IMR-90 (cell line): ENCODE results near the gene HEXD. TPM values are rescaled to one million over a fixed set of nuclear protein-coding genes. Genes with fewer than 3 reads are reported as not detected.

ENCODE experiments used
- ATAC-seq: fragments of 200-7000 bp; cut with Tn5 transposase; 2 replicates; pipeline ENCODE4 v1.9.1; 2020; ENCODE audit warnings: low read depth, mild to moderate bottlenecking, moderate library complexity
- BruUV-seq: library from RNA; stranded (reverse); fragments of 400-500 nt; replicated peaks from 2 replicates; lab custom pipeline; 2021; lab: Mats Ljungman, UMichigan
- CTCF ChIA-PET: fragments of 300-600 bp; formaldehyde crosslinking; extraction: SDS; loops from one replicate; lab custom pipeline; 2021; ENCODE audit warnings: antibody characterized with exemption; lab: Yijun Ruan, JAX
- POLR2A ChIA-PET: fragments of 300-600 bp; sonication (Branson Sonifier 250); formaldehyde crosslinking; loops from one replicate; lab custom pipeline; 2022; ENCODE audit warnings: antibody characterized with exemption; ENCODE audit not compliant: unreplicated experiment; lab: Charles Lee
- DNase-seq: peaks from one replicate; pipeline ENCODE4 v3.0.0; 2013
- H2AFZ ChIP-seq: replicated peaks from 2 replicates; pipeline ENCODE3; 2013; ENCODE audit warnings: low read length, mild to moderate bottlenecking; ENCODE audit not compliant: poor library complexity
- H2AK5ac ChIP-seq: 2 replicates; pipeline ENCODE4 v1.6.1; 2013; ENCODE audit warnings: low read depth, low read length, inconsistent platforms
- H2AK9ac ChIP-seq: replicated peaks from 2 replicates; pipeline ENCODE3; 2013; ENCODE audit warnings: mild to moderate bottlenecking, low read depth, low read length, moderate library complexity; ENCODE audit not compliant: poor library complexity
- H2BK120ac ChIP-seq: 2 replicates; pipeline ENCODE4 v1.6.1; 2013; ENCODE audit warnings: low read depth, low read length, inconsistent platforms
- H2BK15ac ChIP-seq: 3 replicates; pipeline ENCODE4 v1.6.1; 2013; ENCODE audit warnings: low read depth, low read length, inconsistent platforms
- H2BK20ac ChIP-seq: 2 replicates; pipeline ENCODE4 v1.6.1; 2013; ENCODE audit warnings: low read depth, mild to moderate bottlenecking, inconsistent platforms, low read length, moderate library complexity
- H2BK5ac ChIP-seq: 2 replicates; pipeline ENCODE4 v1.6.1; 2013; ENCODE audit warnings: mild to moderate bottlenecking, low read depth, low read length, inconsistent platforms; ENCODE audit not compliant: poor library complexity, severe bottlenecking
- H3K14ac ChIP-seq: replicated peaks from 2 replicates; pipeline ENCODE4 v1.6.1; 2013; ENCODE audit warnings: low read depth, low read length, inconsistent platforms
- H3K18ac ChIP-seq: 2 replicates; pipeline ENCODE4 v1.6.1; 2013; ENCODE audit warnings: low read depth, low read length, control low read depth
- H3K23ac ChIP-seq: 2 replicates; pipeline ENCODE4 v1.6.1; 2013; ENCODE audit warnings: low read depth, low read length, inconsistent platforms
- H3K27ac ChIP-seq: 2 replicates; pipeline ENCODE4 v1.5.1; 2013; ENCODE audit warnings: mild to moderate bottlenecking, control low read depth, low read length; ENCODE audit not compliant: insufficient read depth
- H3K27me3 ChIP-seq: 2 replicates; pipeline ENCODE4 v1.6.1; 2013; ENCODE audit warnings: low read length; ENCODE audit not compliant: control insufficient read depth, insufficient read depth
- H3K36me3 ChIP-seq: 2 replicates; pipeline ENCODE4 v1.6.1; 2013; ENCODE audit warnings: low read length, mixed read lengths; ENCODE audit not compliant: control insufficient read depth, insufficient read depth
- H3K4ac ChIP-seq: 2 replicates; pipeline ENCODE4 v1.6.1; 2013; ENCODE audit warnings: low read depth, low read length, inconsistent platforms
- H3K4me1 ChIP-seq: 2 replicates; pipeline ENCODE4 v1.6.1; 2013; ENCODE audit warnings: low read length, mixed read lengths; ENCODE audit not compliant: control insufficient read depth, insufficient read depth
- H3K4me2 ChIP-seq: 2 replicates; pipeline ENCODE4 v1.6.1; 2013; ENCODE audit warnings: low read depth, mild to moderate bottlenecking, control low read depth, low read length, moderate library complexity
- H3K4me3 ChIP-seq: 2 replicates; pipeline ENCODE4 v1.5.1; 2013; ENCODE audit warnings: low read depth, mild to moderate bottlenecking, control low read depth, low read length, moderate library complexity; ENCODE audit not compliant: insufficient read depth
- H3K56ac ChIP-seq: 2 replicates; pipeline ENCODE4 v1.6.1; 2013; ENCODE audit warnings: low read length, inconsistent platforms; ENCODE audit not compliant: insufficient read depth; ENCODE audit errors: extremely low read depth
- H3K79me1 ChIP-seq, 2 experiments: 2 replicates each; pipeline ENCODE4 v1.6.1; 2013; ENCODE audit warnings: low read length in 2 of 2, inconsistent platforms in 1 of 2, low read depth in 1 of 2
- H3K9ac ChIP-seq: 2 replicates; pipeline ENCODE4 v1.6.1; 2013; ENCODE audit warnings: low read depth, low read length, control low read depth
- H3K9me1 ChIP-seq: 2 replicates; pipeline ENCODE4 v1.6.1; 2013; ENCODE audit warnings: low read length, inconsistent platforms; ENCODE audit not compliant: insufficient read depth
- H3K9me3 ChIP-seq: 2 replicates; pipeline ENCODE4 v1.6.1; 2013; ENCODE audit warnings: low read length; ENCODE audit not compliant: control insufficient read depth, insufficient read depth
- H4K20me1 ChIP-seq: 2 replicates; pipeline ENCODE4 v1.6.1; 2013; ENCODE audit warnings: low read length, inconsistent platforms; ENCODE audit not compliant: insufficient read depth
- H4K5ac ChIP-seq: 2 replicates; pipeline ENCODE4 v1.6.1; 2013; ENCODE audit warnings: mild to moderate bottlenecking, low read depth, low read length, control low read depth
- H4K8ac ChIP-seq, 2 experiments: 2 replicates each; pipeline ENCODE4 v1.6.1; 2013; ENCODE audit warnings: low read depth in 2 of 2, low read length in 2 of 2, control low read depth in 1 of 2, inconsistent platforms in 1 of 2
- H4K91ac ChIP-seq: 2 replicates; pipeline ENCODE4 v1.6.1; 2013; ENCODE audit warnings: low read depth, low read length, inconsistent platforms; ENCODE audit not compliant: insufficient read depth
- MXI1 ChIP-seq: IDR thresholded peaks from 2 replicates; pipeline ENCODE4 v1.6.1; 2012; ENCODE audit warnings: low read depth, mild to moderate bottlenecking, low read length, moderate library complexity, borderline replicate concordance
- RFX5 ChIP-seq: IDR thresholded peaks from 2 replicates; pipeline ENCODE4 v1.8.0; 2012; ENCODE audit warnings: low read depth, mild to moderate bottlenecking, low read length, moderate library complexity
- WGBS, 2 experiments: methylation state at CpG; one replicate each; pipeline versions ENCODE4 v1.1.5 to v1.1.7; 2013; ENCODE audit warnings: missing lambda C conversion rate in 2 of 2; ENCODE audit not compliant: insufficient read length in 1 of 2; ENCODE audit errors: extremely low coverage in 2 of 2; 5-methylcytosine and 5-hydroxymethylcytosine counted together
- dilution Hi-C: fragments of 300-500 bp; cut with HindIII; formaldehyde crosslinking; loops from one replicate; pipeline ENCODE4 v1.14.3; 2018; ENCODE audit warnings: low sequenced_read_pairs; ENCODE audit not compliant: unreplicated experiment
- in situ Hi-C: fragments of 300-500 bp; cut with MboI; formaldehyde crosslinking; loops from 3 replicates; pipeline ENCODE4 v1.14.3; 2019; ENCODE audit warnings: low sequenced_read_pairs, inconsistent platforms, mixed read lengths
- intact Hi-C: fragments of 100-400 bp; cut with micrococcal nuclease; formaldehyde crosslinking; loops from 2 replicates; pipeline ENCODE4 v1.10.0; 2022
- polyA plus RNA-seq, 3 experiments: library from polyadenylated mRNA; depleted of rRNA; stranded (reverse); fragments of >200 nt; gene quantifications; 2 replicates each; pipeline ENCODE4 v1.2.3, GENCODE V29; 2012; ENCODE audit warnings: low replicate concordance in 1 of 3
- total RNA-seq: library from RNA; depleted of rRNA; stranded (reverse); fragments of >200 nt; gene quantifications from 2 replicates; pipeline ENCODE4 v1.2.3, GENCODE V29; 2012

HEXD gene
- total and polyA plus RNA-seq, 2 of the 4 experiments (the other 2 are of a cell fraction): 3.8 to 9.5 TPM

DNA sequence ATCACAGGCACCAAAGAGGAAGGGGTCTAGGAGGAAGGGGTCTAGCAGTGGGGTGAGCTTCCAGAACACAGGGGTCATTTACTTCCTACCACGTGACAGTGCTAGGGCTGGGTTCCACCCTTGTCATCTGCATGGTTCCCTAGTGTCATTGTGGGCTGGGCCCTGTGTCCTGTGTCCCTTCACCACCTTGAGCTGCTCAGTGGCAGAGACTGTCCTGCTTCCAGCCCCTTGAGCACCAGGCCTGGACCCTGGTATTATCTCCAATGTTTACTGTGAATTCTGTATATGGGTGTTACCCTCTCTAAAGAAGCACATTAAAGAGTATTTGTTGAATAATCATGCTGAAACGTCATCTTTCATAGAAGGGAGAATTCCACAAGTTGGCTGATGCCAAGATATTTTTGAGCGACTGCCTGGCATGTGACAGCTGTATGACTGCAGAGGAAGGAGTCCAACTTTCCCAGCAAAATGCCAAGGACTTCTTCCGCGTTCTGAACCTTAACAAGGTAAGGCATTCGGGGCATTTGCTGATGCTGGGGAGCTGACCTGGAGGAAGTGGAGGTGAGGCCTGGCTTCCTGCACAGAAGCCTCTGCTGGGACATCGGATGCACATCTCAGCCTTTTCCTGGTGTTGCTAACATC is 45.9 kb downstream of the HEXD start:
- Histone ChIP-seq H4K91ac (no peak overlapping the region), H3K4me2 (no peak overlapping the region), H3K18ac (no peak overlapping the region), H2AK5ac (no peak overlapping the region), H4K5ac (no peak overlapping the region), H3K27ac (no peak overlapping the region), H4K8ac (no peak overlapping the region), H3K23ac (no peak overlapping the region), H3K79me1 (peaks cover 8 to 41% of the 10 kb centered on the region in 2 experiments), H2BK120ac (no peak overlapping the region), H2BK5ac (no peak overlapping the region), H3K27me3 (no peaks in the 10 kb centered on the region), H3K9me3 (no peaks in the 10 kb centered on the region), H3K9me1 (peaks cover 3% of the 10 kb centered on the region; the same call in 1 of the 2 replicates), H2BK20ac (no peak overlapping the region), H3K4me3 (no peak overlapping the region), H3K4ac (no peak overlapping the region), H3K9ac (no peak overlapping the region), H2AFZ (no peak overlapping the region), H2BK15ac (no peak overlapping the region), H3K56ac (no peak overlapping the region), H4K20me1 (peaks cover 13% of the 10 kb centered on the region), H3K36me3 (peaks cover 54% of the 10 kb centered on the region), H2AK9ac (peak overlapping the region; percentile 73), H3K14ac (no peak overlapping the region), H3K4me1 (no peaks in the 10 kb centered on the region)
- 72% methylated on average over 4 of the region's 7 CpGs; no CpG with 5 or more reads in 1 of the 2 experiments for WGBS, 2 experiments
- TF ChIP-seq RFX5 (no peak), MXI1 (no peak)
- no TSS peak for BruUV-seq
- ATAC-seq (no peak), DNase-seq (no peak)
- CTCF ChIA-PET: no interaction called here
- dilution Hi-C loops: no loop called here
- POLR2A ChIA-PET: no interaction called here
- intact Hi-C loops: no loop called here
- in situ Hi-C loops: no loop called here
